SKM-1 treated with dmso at 0.1 percent for 144 hours (cell line): ENCODE results near the gene PTPRH.

ENCODE experiments used
- DNase-seq: peaks from one replicate; lab custom pipeline; 2025; ENCODE audit not compliant: unreplicated experiment; lab: John Stamatoyannopoulos, UW

Gene PTPRH

GRCh38 chr19:55246462-55247451, 37.5 kb upstream of the PTPRH start:
- DNase-seq: no peak

- DNase-seq: no peak
These were observed 36.1 kb upstream of the PTPRH start for GRCh38 chr19:55245236-55245904.

GRCh38 chr19:55244004-55244680, 34.8 kb upstream of the PTPRH start:
- DNase-seq: no peak

- no peak for DNase-seq
These were observed 33.2 kb upstream of the PTPRH start for GRCh38 chr19:55242517-55242916.

GRCh38 chr19:55241935-55242464, 32.7 kb upstream of the PTPRH start:
- DNase-seq: no peak

- no peak for DNase-seq
These were observed 32.0 kb upstream of the PTPRH start for GRCh38 chr19:55241143-55241934.

- no peak for DNase-seq
These were observed 31.4 kb upstream of the PTPRH start for GRCh38 chr19:55240713-55241020.

GRCh38 chr19:55239004-55239403, 29.7 kb upstream of the PTPRH start:
- no peak for DNase-seq

GRCh38 chr19:55238030-55238429, 28.7 kb upstream of the PTPRH start:
- DNase-seq: no peak

GRCh38 chr19:55232986-55233385, 23.7 kb upstream of the PTPRH start:
- no peak for DNase-seq

GRCh38 chr19:55232286-55232602, 22.9 kb upstream of the PTPRH start:
- no peak for DNase-seq

GRCh38 chr19:55231391-55232285, 22.3 kb upstream of the PTPRH start:
- no peak for DNase-seq

- DNase-seq: no peak
These were observed 21.5 kb upstream of the PTPRH start for GRCh38 chr19:55230780-55231179.

GRCh38 chr19:55230329-55230728, 21.0 kb upstream of the PTPRH start:
- DNase-seq: no peak

GRCh38 chr19:55229789-55230182, 20.5 kb upstream of the PTPRH start:
- DNase-seq: no peak

- DNase-seq: no peak
These were observed 20.0 kb upstream of the PTPRH start for GRCh38 chr19:55229145-55229788.

- no peak for DNase-seq
These were observed 19.2 kb upstream of the PTPRH start, which contains the start of gene TMEM86B for GRCh38 chr19:55228403-55229031. TMEM86B (minus strand) TSS chr19:55228763; CDS start chr19:55228741, 22 bp downstream.

GRCh38 chr19:55228015-55228391, 18.7 kb upstream of the PTPRH start:
- DNase-seq: no peak
